ENCODE data around the gene TMEM239.

DNA sequence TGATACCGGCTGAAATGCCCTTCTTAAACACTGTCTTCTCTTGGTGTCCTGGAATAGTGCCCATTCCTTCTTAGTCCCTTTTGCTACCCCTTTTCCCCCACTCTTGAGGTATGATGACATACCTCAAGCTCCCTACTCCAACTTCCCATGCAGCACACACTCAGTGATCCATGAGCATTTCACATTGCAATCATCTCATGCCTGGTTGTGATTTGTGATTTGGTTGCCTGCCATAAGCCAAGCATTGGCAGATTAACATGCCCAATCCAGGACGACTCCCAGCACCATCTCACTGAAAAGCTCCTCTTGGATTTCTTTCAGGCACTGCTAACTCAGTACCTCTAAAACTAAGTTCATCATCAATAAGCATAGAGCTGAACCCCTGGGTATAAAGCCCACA, 42.4 kb downstream of the TMEM239 start:
- TF ChIP-seq, protein P1, sequence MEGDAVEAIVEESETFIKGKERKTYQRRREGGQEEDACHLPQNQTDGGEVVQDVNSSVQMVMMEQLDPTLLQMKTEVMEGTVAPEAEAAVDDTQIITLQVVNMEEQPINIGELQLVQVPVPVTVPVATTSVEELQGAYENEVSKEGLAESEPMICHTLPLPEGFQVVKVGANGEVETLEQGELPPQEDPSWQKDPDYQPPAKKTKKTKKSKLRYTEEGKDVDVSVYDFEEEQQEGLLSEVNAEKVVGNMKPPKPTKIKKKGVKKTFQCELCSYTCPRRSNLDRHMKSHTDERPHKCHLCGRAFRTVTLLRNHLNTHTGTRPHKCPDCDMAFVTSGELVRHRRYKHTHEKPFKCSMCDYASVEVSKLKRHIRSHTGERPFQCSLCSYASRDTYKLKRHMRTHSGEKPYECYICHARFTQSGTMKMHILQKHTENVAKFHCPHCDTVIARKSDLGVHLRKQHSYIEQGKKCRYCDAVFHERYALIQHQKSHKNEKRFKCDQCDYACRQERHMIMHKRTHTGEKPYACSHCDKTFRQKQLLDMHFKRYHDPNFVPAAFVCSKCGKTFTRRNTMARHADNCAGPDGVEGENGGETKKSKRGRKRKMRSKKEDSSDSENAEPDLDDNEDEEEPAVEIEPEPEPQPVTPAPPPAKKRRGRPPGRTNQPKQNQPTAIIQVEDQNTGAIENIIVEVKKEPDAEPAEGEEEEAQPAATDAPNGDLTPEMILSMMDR (conservative IDR thresholded peaks at IDR 0.05; ENCODE audit: low read length): no peak
- no peak for TF ChIP-seq EZH2phosphoT487 (IDR thresholded peaks at IDR 0.05; ENCODE audit: borderline replicate concordance)
